ENCODE measurements around the gene NOTCH1.
A peak's percentile ranks its signal among the peaks of the same experiment; 100 is the strongest.

The NOTCH1 gene

DNA sequence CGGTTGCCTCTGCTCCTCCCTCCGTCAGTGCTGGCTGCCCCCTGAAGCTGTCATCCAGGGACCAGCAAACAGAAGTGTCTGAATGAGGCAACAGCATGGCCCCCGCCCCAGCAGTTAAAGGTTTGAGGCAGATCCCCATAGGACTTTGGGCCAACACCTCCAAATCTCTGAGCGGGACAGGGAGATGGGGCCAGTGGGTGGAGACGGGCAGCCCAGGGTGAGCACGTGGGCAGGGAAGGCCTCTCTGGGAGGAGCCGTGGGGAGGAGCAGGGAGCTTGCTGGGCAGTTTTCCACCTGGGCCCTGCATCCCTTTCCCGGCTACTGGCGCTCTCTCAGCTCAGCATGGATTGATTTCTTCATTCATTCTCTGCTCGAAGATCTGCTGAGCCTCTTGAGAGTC lies 39.1 kb upstream of the NOTCH1 start:
- H2BK120ac ChIP-seq (ENCODE audit: insufficient read depth, low read length, poor library complexity), result no peak overlapping the region
- H4K91ac ChIP-seq (ENCODE audit: low read depth, low read length), result no peak overlapping the region
- H3K18ac ChIP-seq (ENCODE audit: low read length), result no peak overlapping the region
- no peak overlapping the region for H4K8ac ChIP-seq (ENCODE audit: low read depth, low read length)
- no peak overlapping the region for H3K14ac ChIP-seq (ENCODE audit: low read length)
- H3K27me3 ChIP-seq (ENCODE audit: insufficient read depth, low read length), result no peaks in the 10 kb centered on the region
- H2BK12ac ChIP-seq (ENCODE audit: low read length), result no peak overlapping the region
- peaks cover 7% of the 10 kb centered on the region for H3K9me3 ChIP-seq (ENCODE audit: insufficient read depth, low read depth, low read length)
- H3K36me3 ChIP-seq (ENCODE audit: control insufficient read depth in 1 of 2, insufficient read depth in 2 of 2, low read length in 2 of 2), result no peaks in the 10 kb centered on the region
- peaks cover 12% of the 10 kb centered on the region in 2 experiments for H3K4me1 ChIP-seq (ENCODE audit: control insufficient read depth in 1 of 2, insufficient read depth in 2 of 2, low read length in 2 of 2)
- H3K27ac ChIP-seq (ENCODE audit: low read depth, low read length), result no peak overlapping the region
- H2AK5ac ChIP-seq (ENCODE audit: low read length), result peak overlapping the region; percentile 11
- no peak overlapping the region for H2AFZ ChIP-seq (ENCODE audit: insufficient read depth, low read length, poor library complexity)
- H3K9ac ChIP-seq (ENCODE audit: low read length), result no peak overlapping the region
- H3K23ac ChIP-seq (ENCODE audit: low read length), result no peak overlapping the region
- no peak overlapping the region for H2BK5ac ChIP-seq (ENCODE audit: low read depth, low read length, poor library complexity)
- H3K4me2 ChIP-seq (ENCODE audit: low read length), result no peak overlapping the region
- WGBS (ENCODE audit: extremely low coverage, insufficient coverage, insufficient read length), result no CpG with 5 or more reads among the region's 10 CpGs
- peaks cover 11% of the 10 kb centered on the region for H3K79me1 ChIP-seq (ENCODE audit: low read length)
- H3K79me2 ChIP-seq (ENCODE audit: control insufficient read depth, insufficient read depth, low read length, poor library complexity), result peaks cover 3% of the 10 kb centered on the region
- H3K4ac ChIP-seq (ENCODE audit: low read depth, low read length), result no peak overlapping the region
- H4K12ac ChIP-seq (ENCODE audit: low read depth, low read length), result no peak overlapping the region
- H3K4me3 ChIP-seq (ENCODE audit: low read depth, low read length), result no peak overlapping the region
- no peak for DNase-seq

DNA sequence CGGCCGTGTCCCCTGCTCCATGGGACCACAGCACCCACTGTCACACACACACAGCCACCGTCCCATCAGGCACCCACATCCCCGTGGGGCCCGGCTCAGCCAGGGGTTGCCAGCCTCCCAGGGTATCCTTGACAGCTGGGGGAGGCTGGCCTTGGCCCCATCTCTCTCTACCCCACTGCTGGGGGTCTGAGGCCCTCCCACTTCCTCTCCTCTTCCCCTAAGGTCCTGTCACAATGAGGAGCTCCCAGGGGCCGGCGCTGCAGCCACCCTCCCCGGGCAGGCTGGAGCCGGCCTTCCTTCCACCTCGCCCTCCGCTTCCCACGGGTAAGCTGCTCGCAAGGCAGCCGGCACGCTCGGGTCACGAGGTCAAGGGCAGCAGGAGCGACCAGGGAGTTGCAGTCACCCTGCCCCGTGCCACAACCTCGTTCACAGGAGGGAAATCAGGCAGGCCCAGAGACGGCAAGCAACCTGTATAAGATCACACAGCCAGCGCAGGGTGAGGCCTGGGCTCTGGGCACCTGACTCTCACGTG lies 38.6 kb upstream of the NOTCH1 start:
- Histone ChIP-seq H3K9me3 (ENCODE audit: insufficient read depth, low read depth, low read length) (peaks cover 7% of the 10 kb centered on the region), H3K23ac (ENCODE audit: low read length) (no peak overlapping the region), H4K12ac (ENCODE audit: low read depth, low read length) (no peak overlapping the region), H3K79me2 (ENCODE audit: control insufficient read depth, insufficient read depth, low read length, poor library complexity) (peaks cover 3% of the 10 kb centered on the region), H3K9ac (ENCODE audit: low read length) (no peak overlapping the region), H2BK12ac (ENCODE audit: low read length) (no peak overlapping the region), H2BK5ac (ENCODE audit: low read depth, low read length, poor library complexity) (no peak overlapping the region), H2BK120ac (ENCODE audit: insufficient read depth, low read length, poor library complexity) (no peak overlapping the region), H2AFZ (ENCODE audit: insufficient read depth, low read length, poor library complexity) (no peak overlapping the region), H3K27me3 (ENCODE audit: insufficient read depth, low read length) (no peaks in the 10 kb centered on the region), H2AK5ac (ENCODE audit: low read length) (peak overlapping the region; percentile 11), H3K36me3 (ENCODE audit: control insufficient read depth in 1 of 2, insufficient read depth in 2 of 2, low read length in 2 of 2) (no peaks in the 10 kb centered on the region), H3K4me3 (ENCODE audit: low read depth, low read length) (no peak overlapping the region), H3K14ac (ENCODE audit: low read length) (no peak overlapping the region), H4K8ac (ENCODE audit: low read depth, low read length) (no peak overlapping the region), H3K18ac (ENCODE audit: low read length) (no peak overlapping the region), H3K4me1 (ENCODE audit: control insufficient read depth in 1 of 2, insufficient read depth in 2 of 2, low read length in 2 of 2) (peaks cover 12% of the 10 kb centered on the region in 2 experiments), H3K4ac (ENCODE audit: low read depth, low read length) (no peak overlapping the region), H4K91ac (ENCODE audit: low read depth, low read length) (no peak overlapping the region), H3K27ac (ENCODE audit: low read depth, low read length) (no peak overlapping the region), H3K79me1 (ENCODE audit: low read length) (peaks cover 11% of the 10 kb centered on the region), H3K4me2 (ENCODE audit: low read length) (no peak overlapping the region)
- WGBS (ENCODE audit: extremely low coverage, insufficient coverage, insufficient read length), result no CpG with 5 or more reads among the region's 23 CpGs
- no peak for DNase-seq

DNA sequence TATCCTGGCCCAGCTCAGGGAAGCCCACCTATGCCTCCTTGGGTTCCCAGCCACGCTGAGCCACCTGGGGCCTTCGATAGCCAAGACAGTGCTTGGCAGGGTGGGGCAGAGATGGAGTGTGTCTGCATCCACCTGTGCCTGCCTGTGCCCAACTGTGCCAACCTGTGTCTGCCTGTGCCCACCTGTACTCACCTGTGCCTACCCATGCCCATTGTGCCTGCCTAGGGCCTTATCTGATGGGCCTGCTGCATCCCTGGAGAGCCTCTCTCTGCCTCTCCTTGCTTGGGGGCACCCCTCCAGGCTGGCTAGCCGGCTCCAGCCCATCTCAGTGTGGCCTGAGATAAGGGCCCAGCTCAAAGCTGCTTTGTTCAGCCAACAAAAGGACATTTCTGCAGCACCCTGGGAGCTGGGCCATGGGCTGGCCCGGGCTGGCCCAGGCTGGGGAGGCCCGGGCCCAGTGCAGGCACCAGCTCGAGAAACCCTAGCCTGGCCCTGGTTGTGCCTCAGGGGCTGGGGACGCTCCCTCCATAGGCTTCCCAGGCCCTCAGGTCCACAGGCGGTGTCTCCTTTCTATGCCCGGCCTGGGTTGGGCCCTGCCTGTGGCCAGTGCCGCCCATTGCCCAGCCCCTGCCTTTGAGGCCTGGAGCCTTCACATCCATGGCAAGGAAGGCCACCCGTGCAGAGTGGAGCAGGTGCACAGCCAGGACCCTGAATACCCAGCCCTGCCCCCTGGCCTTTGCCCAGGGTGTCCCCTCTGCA lies 37.3 kb upstream of the NOTCH1 start:
- no peak overlapping the region for H3K14ac ChIP-seq (ENCODE audit: low read length)
- H3K27ac ChIP-seq (ENCODE audit: low read depth, low read length), result no peak overlapping the region
- H2AK5ac ChIP-seq (ENCODE audit: low read length), result no peak overlapping the region
- peaks cover 7% of the 10 kb centered on the region for H3K9me3 ChIP-seq (ENCODE audit: insufficient read depth, low read depth, low read length)
- peaks cover 7% of the 10 kb centered on the region for H3K79me1 ChIP-seq (ENCODE audit: low read length)
- no peak overlapping the region for H2BK12ac ChIP-seq (ENCODE audit: low read length)
- no peak overlapping the region for H3K4me3 ChIP-seq (ENCODE audit: low read depth, low read length)
- H3K9ac ChIP-seq (ENCODE audit: low read length), result no peak overlapping the region
- H2AFZ ChIP-seq (ENCODE audit: insufficient read depth, low read length, poor library complexity), result no peak overlapping the region
- H3K18ac ChIP-seq (ENCODE audit: low read length), result no peak overlapping the region
- no CpG with 5 or more reads among the region's 11 CpGs for WGBS (ENCODE audit: extremely low coverage, insufficient coverage, insufficient read length)
- H4K12ac ChIP-seq (ENCODE audit: low read depth, low read length), result no peak overlapping the region
- H3K4ac ChIP-seq (ENCODE audit: low read depth, low read length), result no peak overlapping the region
- no peak overlapping the region for H4K91ac ChIP-seq (ENCODE audit: low read depth, low read length)
- peaks cover 3% of the 10 kb centered on the region for H3K79me2 ChIP-seq (ENCODE audit: control insufficient read depth, insufficient read depth, low read length, poor library complexity)
- peaks cover 8 to 9% of the 10 kb centered on the region in 2 experiments for H3K4me1 ChIP-seq (ENCODE audit: control insufficient read depth in 1 of 2, insufficient read depth in 2 of 2, low read length in 2 of 2)
- no peak overlapping the region for H4K8ac ChIP-seq (ENCODE audit: low read depth, low read length)
- H3K23ac ChIP-seq (ENCODE audit: low read length), result no peak overlapping the region
- no peaks in the 10 kb centered on the region for H3K27me3 ChIP-seq (ENCODE audit: insufficient read depth, low read length)
- H2BK5ac ChIP-seq (ENCODE audit: low read depth, low read length, poor library complexity), result no peak overlapping the region
- no peak for DNase-seq
- H3K36me3 ChIP-seq (ENCODE audit: control insufficient read depth in 1 of 2, insufficient read depth in 2 of 2, low read length in 2 of 2), result no peaks in the 10 kb centered on the region
- no peak overlapping the region for H2BK120ac ChIP-seq (ENCODE audit: insufficient read depth, low read length, poor library complexity)
- no peak overlapping the region for H3K4me2 ChIP-seq (ENCODE audit: low read length)

DNA sequence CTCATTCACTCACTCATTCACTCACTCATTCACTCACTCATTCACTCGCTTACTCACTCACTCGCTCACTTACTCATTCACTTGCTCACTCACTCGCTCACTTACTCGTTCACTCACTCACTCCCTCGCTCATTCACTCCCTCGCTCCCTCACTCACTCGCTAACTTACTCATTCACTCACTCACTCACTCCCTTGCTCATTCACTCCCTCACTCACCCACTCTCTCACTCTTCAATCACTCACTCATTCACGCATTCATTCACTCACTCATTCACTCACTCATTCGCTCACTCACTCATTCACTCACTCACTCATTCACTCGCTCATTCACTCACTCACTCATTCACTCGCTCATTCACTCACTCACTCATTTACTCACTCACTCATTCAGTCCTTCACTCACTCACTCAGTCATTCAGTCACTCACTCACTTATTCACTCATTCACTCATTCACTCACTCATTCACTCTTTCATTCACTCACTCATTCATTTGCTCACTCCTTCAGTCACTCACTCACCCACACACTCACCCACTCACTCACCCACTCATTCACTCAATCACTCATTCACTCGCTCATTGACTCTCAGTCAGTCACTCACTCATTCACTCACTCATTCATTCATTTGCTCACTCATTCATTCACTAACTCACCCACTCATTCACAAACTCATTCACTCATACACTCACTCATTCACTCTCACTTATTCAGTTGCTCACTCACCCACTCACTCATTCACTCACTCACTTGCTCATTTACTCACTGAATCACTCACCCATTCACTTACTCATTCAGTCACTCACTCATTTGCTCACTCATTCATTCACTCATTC lies 36.0 kb upstream of the NOTCH1 start:
- Histone ChIP-seq H3K4me2 (ENCODE audit: low read length) (no peak overlapping the region), H3K4me1 (ENCODE audit: control insufficient read depth in 1 of 2, insufficient read depth in 2 of 2, low read length in 2 of 2) (no peaks in the 10 kb centered on the region), H3K36me3 (ENCODE audit: control insufficient read depth in 1 of 2, insufficient read depth in 2 of 2, low read length in 2 of 2) (no peaks in the 10 kb centered on the region), H2AK5ac (ENCODE audit: low read length) (no peak overlapping the region), H2BK5ac (ENCODE audit: low read depth, low read length, poor library complexity) (no peak overlapping the region), H2BK120ac (ENCODE audit: insufficient read depth, low read length, poor library complexity) (no peak overlapping the region), H3K79me2 (ENCODE audit: control insufficient read depth, insufficient read depth, low read length, poor library complexity) (no peaks in the 10 kb centered on the region), H4K12ac (ENCODE audit: low read depth, low read length) (no peak overlapping the region), H3K9me3 (ENCODE audit: insufficient read depth, low read depth, low read length) (peaks cover 7% of the 10 kb centered on the region), H3K23ac (ENCODE audit: low read length) (peak overlapping the region; percentile 9), H3K14ac (ENCODE audit: low read length) (no peak overlapping the region), H3K9ac (ENCODE audit: low read length) (no peak overlapping the region), H3K4me3 (ENCODE audit: low read depth, low read length) (no peak overlapping the region), H3K27ac (ENCODE audit: low read depth, low read length) (no peak overlapping the region), H2BK12ac (ENCODE audit: low read length) (no peak overlapping the region), H3K4ac (ENCODE audit: low read depth, low read length) (no peak overlapping the region), H2AFZ (ENCODE audit: insufficient read depth, low read length, poor library complexity) (no peak overlapping the region), H3K18ac (ENCODE audit: low read length) (no peak overlapping the region), H4K8ac (ENCODE audit: low read depth, low read length) (no peak overlapping the region), H3K79me1 (ENCODE audit: low read length) (no peaks in the 10 kb centered on the region), H4K91ac (ENCODE audit: low read depth, low read length) (no peak overlapping the region), H3K27me3 (ENCODE audit: insufficient read depth, low read length) (no peaks in the 10 kb centered on the region)
- WGBS (ENCODE audit: extremely low coverage, insufficient coverage, insufficient read length), result over 99% methylated on average over 9 of the region's 12 CpGs
- no peak for DNase-seq
